ENCODE data around the gene INS. TPM values are rescaled to one million over a fixed set of nuclear protein-coding genes. Genes with fewer than 3 reads are reported as not detected.

Gene INS
- total and polyA plus RNA-seq, 2 of the 13 experiments (the other 11 are each of a cell fraction or from before 2014, with no cell fraction given): not detected

DNA sequence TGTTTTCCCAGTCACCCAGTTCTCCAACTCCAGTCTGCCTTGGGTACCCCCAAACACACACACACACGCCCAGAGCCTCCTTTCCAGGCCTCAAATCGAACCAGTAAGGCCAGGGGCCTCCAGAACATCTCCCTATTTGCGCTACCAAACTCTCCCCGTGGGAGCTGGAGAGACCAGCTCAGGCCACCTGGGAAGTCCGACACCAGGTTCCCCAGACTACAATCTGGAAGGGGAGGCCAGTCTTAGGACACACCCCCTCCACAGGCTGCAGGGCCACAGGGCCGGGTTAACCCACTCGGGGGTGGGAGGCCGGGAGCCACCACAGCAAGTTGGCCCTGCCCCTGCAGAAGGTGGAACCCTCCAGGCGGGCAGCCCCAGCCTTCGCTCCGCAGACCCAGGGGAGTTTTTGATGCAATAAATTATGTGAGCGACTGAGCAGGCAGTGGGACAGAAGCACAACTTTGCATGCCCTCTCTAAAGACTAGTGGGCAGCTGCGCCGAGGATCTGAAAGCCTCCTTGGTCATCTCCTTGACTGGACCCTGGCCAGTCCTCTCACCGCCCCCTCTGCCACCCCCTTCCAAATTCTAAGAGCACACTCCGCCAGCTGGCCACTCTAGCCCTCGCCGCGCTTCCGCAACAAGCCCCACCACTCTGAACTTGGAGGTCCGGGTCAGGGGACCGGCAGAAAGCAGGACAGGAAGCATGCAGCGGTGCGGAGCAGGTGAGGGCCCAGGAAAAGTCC lies 24.6 kb downstream of the INS start (continued):
- TF ChIP-seq, protein P1, sequence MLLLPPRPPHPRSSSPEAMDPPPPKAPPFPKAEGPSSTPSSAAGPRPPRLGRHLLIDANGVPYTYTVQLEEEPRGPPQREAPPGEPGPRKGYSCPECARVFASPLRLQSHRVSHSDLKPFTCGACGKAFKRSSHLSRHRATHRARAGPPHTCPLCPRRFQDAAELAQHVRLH (CRISPR knock-in tag; IDR thresholded peaks at IDR 0.05; ENCODE audit: borderline replicate concordance, low read depth): peak; percentile 29; the same call in 1 of the 2 replicates
- TF ChIP-seq ZIK1 (CRISPR knock-in tag; IDR thresholded peaks at IDR 0.05; ENCODE audit: borderline replicate concordance, low read depth) (0 out of 2 replicates have a peak, but pooled peaks have one; percentile 48), ZNF547 (CRISPR knock-in tag; IDR thresholded peaks at IDR 0.05) (peak; percentile 22; the same call in 1 of the 2 replicates), ZC3H13 (CRISPR knock-in tag; IDR thresholded peaks at IDR 0.05) (peak; percentile 45; the same call in 1 of the 2 replicates), ZNF446 (CRISPR knock-in tag; IDR thresholded peaks at IDR 0.05) (peak; percentile 67; the same call in 1 of the 2 replicates), PHF20 (CRISPR knock-in tag; IDR thresholded peaks at IDR 0.05) (peak; percentile 32; the same call in 1 of the 2 replicates), PRMT3 (CRISPR knock-in tag; IDR thresholded peaks at IDR 0.05; ENCODE audit: borderline replicate concordance, low read depth) (peak; percentile 22; the same call in 1 of the 2 replicates), ZNF441 (CRISPR knock-in tag; IDR thresholded peaks at IDR 0.05; ENCODE audit: borderline replicate concordance) (0 out of 2 replicates have a peak, but pooled peaks have one; percentile 22), MLLT10 (CRISPR knock-in tag; IDR thresholded peaks at IDR 0.05) (0 out of 2 replicates have a peak, but pooled peaks have one; percentile 15), ZNF768 (CRISPR knock-in tag; IDR thresholded peaks at IDR 0.05) (0 out of 2 replicates have a peak, but pooled peaks have one; percentile 16), ZNF20 (CRISPR knock-in tag; IDR thresholded peaks at IDR 0.05) (no peak)
- TF ChIP-seq, protein P2, sequence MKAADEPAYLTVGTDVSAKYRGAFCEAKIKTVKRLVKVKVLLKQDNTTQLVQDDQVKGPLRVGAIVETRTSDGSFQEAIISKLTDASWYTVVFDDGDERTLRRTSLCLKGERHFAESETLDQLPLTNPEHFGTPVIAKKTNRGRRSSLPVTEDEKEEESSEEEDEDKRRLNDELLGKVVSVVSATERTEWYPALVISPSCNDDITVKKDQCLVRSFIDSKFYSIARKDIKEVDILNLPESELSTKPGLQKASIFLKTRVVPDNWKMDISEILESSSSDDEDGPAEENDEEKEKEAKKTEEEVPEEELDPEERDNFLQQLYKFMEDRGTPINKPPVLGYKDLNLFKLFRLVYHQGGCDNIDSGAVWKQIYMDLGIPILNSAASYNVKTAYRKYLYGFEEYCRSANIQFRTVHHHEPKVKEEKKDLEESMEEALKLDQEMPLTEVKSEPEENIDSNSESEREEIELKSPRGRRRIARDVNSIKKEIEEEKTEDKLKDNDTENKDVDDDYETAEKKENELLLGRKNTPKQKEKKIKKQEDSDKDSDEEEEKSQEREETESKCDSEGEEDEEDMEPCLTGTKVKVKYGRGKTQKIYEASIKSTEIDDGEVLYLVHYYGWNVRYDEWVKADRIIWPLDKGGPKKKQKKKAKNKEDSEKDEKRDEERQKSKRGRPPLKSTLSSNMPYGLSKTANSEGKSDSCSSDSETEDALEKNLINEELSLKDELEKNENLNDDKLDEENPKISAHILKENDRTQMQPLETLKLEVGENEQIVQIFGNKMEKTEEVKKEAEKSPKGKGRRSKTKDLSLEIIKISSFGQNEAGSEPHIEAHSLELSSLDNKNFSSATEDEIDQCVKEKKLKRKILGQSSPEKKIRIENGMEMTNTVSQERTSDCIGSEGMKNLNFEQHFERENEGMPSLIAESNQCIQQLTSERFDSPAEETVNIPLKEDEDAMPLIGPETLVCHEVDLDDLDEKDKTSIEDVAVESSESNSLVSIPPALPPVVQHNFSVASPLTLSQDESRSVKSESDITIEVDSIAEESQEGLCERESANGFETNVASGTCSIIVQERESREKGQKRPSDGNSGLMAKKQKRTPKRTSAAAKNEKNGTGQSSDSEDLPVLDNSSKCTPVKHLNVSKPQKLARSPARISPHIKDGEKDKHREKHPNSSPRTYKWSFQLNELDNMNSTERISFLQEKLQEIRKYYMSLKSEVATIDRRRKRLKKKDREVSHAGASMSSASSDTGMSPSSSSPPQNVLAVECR (CRISPR knock-in tag; IDR thresholded peaks at IDR 0.05; ENCODE audit: borderline replicate concordance): peak; percentile 4; the same call in 1 of the 2 replicates
- TF ChIP-seq, protein P3, sequence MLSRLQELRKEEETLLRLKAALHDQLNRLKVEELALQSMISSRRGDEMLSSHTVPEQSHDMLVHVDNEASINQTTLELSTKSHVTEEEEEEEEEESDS (CRISPR knock-in tag; IDR thresholded peaks at IDR 0.05; ENCODE audit: borderline replicate concordance): 0 out of 2 replicates have a peak, but pooled peaks have one; percentile 13
- TF ChIP-seq, protein P4, sequence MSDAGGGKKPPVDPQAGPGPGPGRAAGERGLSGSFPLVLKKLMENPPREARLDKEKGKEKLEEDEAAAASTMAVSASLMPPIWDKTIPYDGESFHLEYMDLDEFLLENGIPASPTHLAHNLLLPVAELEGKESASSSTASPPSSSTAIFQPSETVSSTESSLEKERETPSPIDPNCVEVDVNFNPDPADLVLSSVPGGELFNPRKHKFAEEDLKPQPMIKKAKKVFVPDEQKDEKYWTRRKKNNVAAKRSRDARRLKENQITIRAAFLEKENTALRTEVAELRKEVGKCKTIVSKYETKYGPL (CRISPR knock-in tag; IDR thresholded peaks at IDR 0.05): no peak
- TF ChIP-seq, protein P5, sequence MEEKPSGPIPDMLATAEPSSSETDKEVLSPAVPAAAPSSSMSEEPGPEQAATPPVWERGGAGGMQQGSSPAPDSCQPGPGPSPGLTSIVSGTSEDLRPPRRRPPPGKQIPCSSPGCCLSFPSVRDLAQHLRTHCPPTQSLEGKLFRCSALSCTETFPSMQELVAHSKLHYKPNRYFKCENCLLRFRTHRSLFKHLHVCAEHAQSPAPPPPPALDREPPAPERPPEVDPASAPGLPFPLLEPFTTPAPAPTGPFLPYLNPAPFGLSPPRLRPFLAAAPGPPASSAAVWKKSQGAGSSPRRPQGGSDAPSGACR (CRISPR knock-in tag; IDR thresholded peaks at IDR 0.05): 0 out of 2 replicates have a peak, but pooled peaks have one; percentile 44
- TF ChIP-seq, protein P6, sequence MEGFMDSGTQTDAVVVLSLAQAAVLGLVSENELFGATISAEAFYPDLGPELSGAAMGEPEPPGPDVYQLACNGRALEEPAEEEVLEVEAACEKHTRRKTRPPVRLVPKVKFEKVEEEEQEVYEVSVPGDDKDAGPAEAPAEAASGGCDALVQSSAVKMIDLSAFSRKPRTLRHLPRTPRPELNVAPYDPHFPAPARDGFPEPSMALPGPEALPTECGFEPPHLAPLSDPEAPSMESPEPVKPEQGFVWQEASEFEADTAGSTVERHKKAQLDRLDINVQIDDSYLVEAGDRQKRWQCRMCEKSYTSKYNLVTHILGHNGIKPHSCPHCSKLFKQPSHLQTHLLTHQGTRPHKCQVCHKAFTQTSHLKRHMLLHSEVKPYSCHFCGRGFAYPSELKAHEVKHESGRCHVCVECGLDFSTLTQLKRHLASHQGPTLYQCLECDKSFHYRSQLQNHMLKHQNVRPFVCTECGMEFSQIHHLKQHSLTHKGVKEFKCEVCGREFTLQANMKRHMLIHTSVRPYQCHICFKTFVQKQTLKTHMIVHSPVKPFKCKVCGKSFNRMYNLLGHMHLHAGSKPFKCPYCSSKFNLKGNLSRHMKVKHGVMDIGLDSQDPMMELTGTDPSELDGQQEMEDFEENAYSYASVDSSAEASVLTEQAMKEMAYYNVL (CRISPR knock-in tag; IDR thresholded peaks at IDR 0.05; ENCODE audit: borderline replicate concordance): no peak
- TF ChIP-seq, protein P7, sequence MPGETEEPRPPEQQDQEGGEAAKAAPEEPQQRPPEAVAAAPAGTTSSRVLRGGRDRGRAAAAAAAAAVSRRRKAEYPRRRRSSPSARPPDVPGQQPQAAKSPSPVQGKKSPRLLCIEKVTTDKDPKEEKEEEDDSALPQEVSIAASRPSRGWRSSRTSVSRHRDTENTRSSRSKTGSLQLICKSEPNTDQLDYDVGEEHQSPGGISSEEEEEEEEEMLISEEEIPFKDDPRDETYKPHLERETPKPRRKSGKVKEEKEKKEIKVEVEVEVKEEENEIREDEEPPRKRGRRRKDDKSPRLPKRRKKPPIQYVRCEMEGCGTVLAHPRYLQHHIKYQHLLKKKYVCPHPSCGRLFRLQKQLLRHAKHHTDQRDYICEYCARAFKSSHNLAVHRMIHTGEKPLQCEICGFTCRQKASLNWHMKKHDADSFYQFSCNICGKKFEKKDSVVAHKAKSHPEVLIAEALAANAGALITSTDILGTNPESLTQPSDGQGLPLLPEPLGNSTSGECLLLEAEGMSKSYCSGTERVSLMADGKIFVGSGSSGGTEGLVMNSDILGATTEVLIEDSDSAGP (CRISPR knock-in tag; IDR thresholded peaks at IDR 0.05; ENCODE audit: borderline replicate concordance): peak; percentile 64; the same call in 1 of the 2 replicates

All from HepG2 (cell line).